ENCODE data around the gene SUPT3H.

Gene SUPT3H

DNA sequence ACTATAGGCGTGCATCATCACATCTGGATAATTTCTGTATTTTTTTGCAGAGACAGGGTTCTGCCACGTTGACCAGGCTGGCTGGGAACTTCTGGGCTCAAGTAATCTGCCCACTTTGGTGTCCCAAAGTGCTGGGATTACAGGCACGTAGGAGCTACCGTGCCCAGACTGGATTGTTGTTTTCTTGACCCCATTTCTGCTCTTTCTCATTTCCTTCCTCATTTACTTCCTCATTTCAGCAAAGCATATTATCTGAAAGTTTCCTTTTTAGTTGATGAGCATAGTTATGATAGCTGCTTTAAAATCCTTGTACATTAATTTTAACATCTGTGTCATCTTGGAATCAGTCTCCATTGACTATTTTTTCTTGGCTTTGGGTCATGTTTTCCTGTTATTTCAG, 350.6 kb downstream of the SUPT3H start:
- DNase-seq (ENCODE audit: insufficient read length, low spot score) (no peak), FAIRE-seq (no peak)

DNA sequence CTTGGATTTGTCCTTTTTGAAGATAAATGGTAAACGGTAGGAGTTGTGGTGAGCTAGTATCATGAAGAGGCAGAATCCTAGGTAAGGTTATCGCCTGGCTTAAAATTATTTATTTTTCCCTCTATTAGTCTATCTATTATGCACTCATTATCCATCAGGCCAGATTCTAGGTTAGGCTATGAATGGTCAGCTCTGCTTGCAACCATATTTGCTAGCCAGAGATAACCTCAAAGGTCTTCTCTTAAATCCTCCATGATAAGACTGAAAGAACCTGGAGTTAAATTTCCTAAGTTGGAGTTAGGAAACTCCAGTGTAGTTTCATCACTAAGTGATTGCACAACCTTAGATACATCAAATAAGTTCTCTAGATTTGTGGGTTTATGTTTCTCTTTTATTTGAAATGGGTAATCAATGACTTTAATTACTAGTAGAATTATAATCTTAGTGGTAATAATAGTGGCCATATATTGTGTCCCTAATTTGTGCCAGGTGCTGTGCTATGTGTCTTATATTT, 351.7 kb downstream of the SUPT3H start:
- FAIRE-seq (no peak), DNase-seq (ENCODE audit: insufficient read length, low spot score) (no peak)

GRCh38 chr6:45024610-45025009, 353.1 kb downstream of the SUPT3H start:
- DNase-seq (ENCODE audit: insufficient read length, low spot score) (no peak), FAIRE-seq (no peak)

GRCh38 chr6:45021676-45022075, 356.1 kb downstream of the SUPT3H start:
- DNase-seq (ENCODE audit: insufficient read length, low spot score) = no peak
- no peak for FAIRE-seq

GRCh38 chr6:45012687-45013086, 365.0 kb downstream of the SUPT3H start:
- DNase-seq (ENCODE audit: insufficient read length, low spot score) (no peak), FAIRE-seq (no peak)

DNA sequence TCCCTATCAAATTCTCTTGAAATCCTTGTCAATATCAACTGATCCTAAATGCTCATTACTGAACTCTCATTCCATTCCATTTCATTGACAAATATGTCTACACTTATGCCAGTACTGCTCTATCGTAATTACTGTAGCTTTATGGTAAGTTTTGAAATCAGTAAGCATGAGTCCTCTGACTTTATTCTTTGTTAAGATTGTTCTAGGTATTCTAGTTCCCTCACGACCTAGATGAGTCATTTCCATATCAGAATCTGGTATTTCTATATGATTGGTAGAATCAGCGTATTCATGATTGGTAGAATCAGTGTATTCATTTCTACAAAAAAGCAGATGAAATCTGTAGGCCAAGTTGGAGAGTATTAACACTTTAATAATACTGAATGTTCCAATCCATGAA, 368.2 kb downstream of the SUPT3H start:
- DNase-seq (ENCODE audit: insufficient read length, low spot score) (no peak), FAIRE-seq (no peak)

DNA sequence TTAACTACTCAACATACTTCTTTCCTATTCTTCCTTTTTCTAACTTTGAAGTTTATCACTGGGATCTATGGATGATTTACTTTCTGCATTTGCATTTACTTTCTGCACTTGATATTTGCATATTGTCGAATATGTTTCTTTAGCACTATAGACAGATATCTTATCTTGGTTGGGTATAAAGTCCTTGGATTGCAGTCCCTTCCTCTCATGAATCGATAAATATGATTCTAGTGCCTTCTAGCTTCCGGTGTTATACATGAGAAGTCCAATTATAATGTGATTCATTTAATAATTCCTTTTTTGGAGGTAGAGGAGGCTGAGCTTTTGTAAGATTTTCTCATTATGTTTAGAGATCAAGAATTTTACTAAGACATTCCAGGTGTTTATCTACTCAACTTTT, 370.8 kb downstream of the SUPT3H start:
- DNase-seq (ENCODE audit: insufficient read length, low spot score) (no peak), FAIRE-seq (no peak)

DNA sequence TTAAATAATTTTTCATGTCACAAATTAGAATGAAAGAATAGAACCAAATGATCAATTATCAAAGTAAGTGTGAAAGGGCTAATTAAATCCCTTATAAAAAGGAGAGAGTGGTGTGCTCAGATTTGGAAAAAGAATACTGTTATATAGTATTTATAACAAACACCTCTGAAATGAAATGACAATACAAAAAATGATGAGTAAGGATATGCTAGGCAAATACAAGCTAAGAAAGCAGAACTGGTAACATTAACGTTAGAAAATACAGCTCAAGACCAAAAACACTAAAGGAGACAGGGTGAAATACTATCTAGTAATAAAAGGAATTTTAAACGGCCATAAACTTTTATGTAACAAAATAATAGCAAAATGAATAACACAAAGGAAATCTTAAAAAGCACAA, 373.8 kb downstream of the SUPT3H start:
- FAIRE-seq (no peak), DNase-seq (ENCODE audit: insufficient read length, low spot score) (no peak)

GRCh38 chr6:45003387-45003786, 374.3 kb downstream of the SUPT3H start:
- DNase-seq (ENCODE audit: insufficient read length, low spot score) = no peak
- no peak for FAIRE-seq

- FAIRE-seq (peak; percentile 68), DNase-seq (ENCODE audit: insufficient read length, low spot score) (no peak)
Measured at GRCh38 chr6:45002390-45003105, 375.2 kb downstream of the SUPT3H start.

GRCh38 chr6:45001663-45002062, 376.1 kb downstream of the SUPT3H start:
- DNase-seq (ENCODE audit: insufficient read length, low spot score) (peak; percentile 10), FAIRE-seq (peak; percentile 88)

DNA sequence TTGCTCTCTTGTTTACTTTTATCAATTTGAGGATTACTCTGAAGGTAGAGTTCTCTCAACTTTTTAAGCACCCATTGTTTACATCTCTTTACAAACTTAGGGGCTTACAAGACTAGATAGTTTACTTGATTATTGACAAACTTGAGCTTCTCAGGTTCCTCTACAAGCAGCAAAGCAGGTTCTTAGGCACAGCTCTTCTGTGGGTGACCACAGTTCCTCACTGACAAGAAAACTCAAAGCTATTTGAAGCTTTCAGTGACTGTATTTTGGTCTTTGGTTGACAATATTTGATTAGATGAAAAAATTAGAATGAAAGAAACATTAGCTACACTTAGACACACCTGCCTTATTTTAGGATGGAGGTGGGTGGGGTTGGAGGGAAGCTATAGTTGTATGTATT, 376.9 kb downstream of the SUPT3H start:
- FAIRE-seq = no peak
- no peak for DNase-seq (ENCODE audit: insufficient read length, low spot score)

DNA sequence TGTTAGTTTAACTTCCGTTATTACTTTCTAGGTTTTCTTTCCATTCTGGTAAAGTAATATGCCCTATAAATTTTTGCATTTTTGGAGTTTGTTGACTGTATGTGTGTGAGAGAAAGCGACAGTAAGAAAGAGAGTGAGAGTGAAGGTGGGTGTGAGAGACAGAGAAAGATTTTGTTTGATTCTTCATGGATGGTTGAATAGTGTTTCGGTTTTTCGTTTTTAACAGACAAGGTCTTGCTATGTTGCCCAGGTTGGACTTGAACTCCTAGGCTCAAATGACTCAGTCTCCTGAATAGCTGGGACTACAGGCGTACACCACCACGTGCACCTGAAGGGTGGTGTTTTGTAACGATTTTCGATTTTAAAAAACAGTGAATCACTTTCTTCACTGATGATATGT, 378.7 kb downstream of the SUPT3H start:
- FAIRE-seq = peak; percentile 79
- no peak for DNase-seq (ENCODE audit: insufficient read length, low spot score)

GRCh38 chr6:44995486-44996132, 382.1 kb downstream of the SUPT3H start:
- DNase-seq (ENCODE audit: insufficient read length, low spot score) (no peak), FAIRE-seq (no peak)

- DNase-seq (ENCODE audit: insufficient read length, low spot score) = no peak
- FAIRE-seq = no peak
Measured at GRCh38 chr6:44989391-44989790, 388.3 kb downstream of the SUPT3H start.

- FAIRE-seq = no peak
- DNase-seq (ENCODE audit: insufficient read length, low spot score) = no peak
Measured at GRCh38 chr6:44985006-44985405, 392.7 kb downstream of the SUPT3H start.

DNA sequence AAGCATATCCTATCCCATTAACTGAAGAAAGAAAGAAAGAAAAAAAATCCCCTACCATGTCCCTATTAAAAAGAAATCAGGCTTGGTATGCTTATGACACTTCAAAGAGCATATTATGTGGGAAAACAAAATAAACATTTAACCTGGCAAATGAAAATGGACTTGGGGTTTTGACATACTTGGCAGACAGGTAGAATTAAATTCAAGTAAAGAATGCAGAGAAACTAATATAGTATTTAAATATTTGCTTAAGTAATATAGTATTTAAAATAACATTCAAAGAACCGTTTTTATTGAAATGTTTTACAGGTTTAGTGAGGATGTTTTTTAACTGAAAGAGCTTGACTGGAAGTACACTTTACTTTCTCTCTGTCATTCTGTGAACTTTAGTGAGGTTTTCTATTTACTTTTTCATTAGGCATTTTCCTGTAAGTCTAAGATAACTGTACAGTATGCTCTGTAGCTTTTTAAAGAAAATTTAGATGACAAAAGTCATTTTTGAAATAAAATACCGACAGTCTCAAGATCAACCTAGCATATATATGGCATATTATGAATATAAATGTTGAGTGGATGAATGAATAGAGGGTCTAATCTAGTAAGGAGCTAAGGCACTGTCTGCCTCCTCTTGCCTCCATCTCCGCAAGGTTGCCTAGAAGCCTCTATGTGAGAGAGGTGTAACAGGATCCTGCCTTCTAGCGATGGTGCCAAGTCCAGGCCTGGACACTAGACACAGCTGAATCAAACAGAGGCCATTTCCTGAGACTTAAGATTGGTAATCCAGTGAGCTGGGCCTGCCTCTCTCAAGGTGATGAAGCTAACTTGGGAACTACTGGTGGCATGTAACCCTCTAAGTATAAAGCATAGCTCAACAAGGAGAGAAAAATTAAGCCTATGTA, 394.0 kb downstream of the SUPT3H start:
- FAIRE-seq = no peak
- no peak for DNase-seq (ENCODE audit: insufficient read length, low spot score)

GRCh38 chr6:44980841-44981240, 396.9 kb downstream of the SUPT3H start:
- no peak for DNase-seq (ENCODE audit: insufficient read length, low spot score)
- FAIRE-seq = no peak

- DNase-seq (ENCODE audit: insufficient read length, low spot score) (no peak), FAIRE-seq (no peak)
Measured at GRCh38 chr6:44976677-44977641, 400.8 kb downstream of the SUPT3H start.

DNA sequence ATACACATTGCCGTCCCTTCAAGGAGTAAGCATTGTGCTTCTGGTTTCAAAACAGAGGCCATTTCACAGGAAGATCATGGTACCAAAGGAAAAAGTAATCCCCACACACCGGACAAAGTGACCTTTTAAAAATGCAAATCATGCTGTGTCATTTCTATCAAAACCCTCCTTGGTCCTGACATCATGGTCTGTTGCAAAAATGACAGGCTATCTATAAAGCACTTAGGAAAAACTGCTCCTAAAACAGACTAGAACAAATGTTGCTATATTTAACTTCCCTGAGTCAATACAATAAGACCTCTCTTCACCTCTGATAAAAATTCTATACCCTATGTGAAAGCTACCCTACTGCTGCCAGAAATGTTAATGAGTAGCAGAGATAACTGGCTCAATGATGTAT, 403.2 kb downstream of the SUPT3H start:
- FAIRE-seq = no peak

More for the DNA sequence above, 403.2 kb downstream of the SUPT3H start:
- no peak for DNase-seq (ENCODE audit: insufficient read length, low spot score)

All from GM19239 (cell line).